NCI-H526 (cell line): ENCODE measurements around the gene KPNA1.

Experiments used
- DNase-seq, 2 experiments: peaks; one replicate each; lab custom pipeline; 2025; lab: John Stamatoyannopoulos, UW

Gene KPNA1

GRCh38 chr3:122382888-122383666 lies 131.7 kb downstream of the KPNA1 start, which contains the start of gene MIX23:
Gene MIX23, minus strand, starts transcription at chr3:122383231. Its CDS starts 7 bp downstream, at chr3:122383224.
- peak; percentile 87 to 96 for DNase-seq

- no peak for DNase-seq
Measured at GRCh38 chr3:122377975-122378374, 136.8 kb downstream of the KPNA1 start.

DNA sequence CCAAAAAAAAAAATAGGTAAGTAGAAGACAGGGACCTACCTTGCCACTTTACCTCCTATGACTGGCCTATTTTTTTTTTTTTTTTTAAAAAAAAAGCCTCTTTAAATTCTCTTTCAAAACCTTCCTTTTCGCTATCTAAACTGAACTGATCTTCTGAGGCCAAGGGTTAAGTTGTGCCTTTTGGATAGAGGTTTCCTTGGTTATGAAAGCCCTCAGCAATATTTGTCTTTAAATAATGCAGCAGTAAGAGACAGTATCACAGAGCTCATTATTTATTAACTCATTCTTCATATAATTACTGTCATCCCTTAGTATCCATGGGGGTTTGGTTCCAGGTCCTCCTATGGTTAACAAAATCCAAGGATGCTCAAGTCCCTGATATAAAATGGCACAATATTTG lies 140.7 kb downstream of the KPNA1 start:
- no peak for DNase-seq
